Suprapubic skin (tissue), 4 donors: Measurements from ENCODE around the gene LZTR1. TPM values are rescaled to one million over a fixed set of nuclear protein-coding genes. Genes with fewer than 3 reads are reported as not detected.

Experiments used
- DNase-seq, 2 donors: peaks; one replicate each; pipeline ENCODE4 v3.0.0-alpha.2; 2019; ENCODE audit warnings: low spot score in 2 of 2
- H3K27ac ChIP-seq: fragments of 200-600 bp; sonication (generic); one replicate; pipeline ENCODE4 v1.5.1; 2019
- H3K27me3 ChIP-seq: fragments of 200-600 bp; sonication (generic); one replicate; pipeline ENCODE4 v1.5.1; 2019
- H3K36me3 ChIP-seq: fragments of 200-600 bp; sonication (generic); one replicate; pipeline ENCODE4 v1.5.1; 2019
- H3K4me1 ChIP-seq: fragments of 200-600 bp; sonication (generic); one replicate; pipeline ENCODE4 v1.5.1; 2019
- H3K4me3 ChIP-seq: fragments of 200-600 bp; sonication (generic); one replicate; pipeline ENCODE4 v1.5.1; 2019; ENCODE audit warnings: mild to moderate bottlenecking
- H3K9me3 ChIP-seq: fragments of 200-600 bp; sonication (generic); one replicate; pipeline ENCODE4 v1.5.1; 2019
- CTCF ChIP-seq, 2 donors: fragments of 200-600 bp in 1 of 2; fragments of 450-650 bp in 1 of 2; sonication (generic) in 1 of 2; IDR thresholded peaks; one replicate each; pipeline ENCODE4 v1.5.1; 2016 to 2019; ENCODE audit warnings: antibody characterized with exemption in 2 of 2, mild to moderate bottlenecking in 1 of 2, moderate library complexity in 1 of 2
- EP300 ChIP-seq: sonication (generic); formaldehyde crosslinking; IDR thresholded peaks from one replicate; pipeline ENCODE4 v1.6.1; 2017; ENCODE audit warnings: antibody characterized with exemption
- POLR2A ChIP-seq, 2 donors: fragments of 450-650 bp; IDR thresholded peaks; one replicate each; pipeline ENCODE4 v1.6.1; 2017; ENCODE audit warnings: antibody characterized with exemption in 2 of 2, mild to moderate bottlenecking in 2 of 2, moderate library complexity in 2 of 2
- POLR2AphosphoS5 ChIP-seq, 3 donors: sonication (generic); formaldehyde crosslinking; IDR thresholded peaks; one replicate each; pipeline ENCODE4 v1.6.1; 2017; ENCODE audit warnings: antibody characterized with exemption in 3 of 3
- WGBS: methylation state at CpG from one replicate; pipeline ENCODE4 v1.1.5; 2018; 5-methylcytosine and 5-hydroxymethylcytosine counted together
- total RNA-seq, 4 donors: library from RNA; depleted of rRNA; stranded (reverse); fragments of >200 nt; gene quantifications; one replicate each; pipeline ENCODE4 v1.1.0, GENCODE V29; 2016

LZTR1 gene
- total RNA-seq, 4 donors from 2014 or later: 29.3 to 75.6 (median 46.9) TPM

GRCh38 chr22:20994902-20995241 lies 12.8 kb downstream of the LZTR1 start:
- Histone ChIP-seq H3K27me3 (no peaks in the 10 kb centered on the region), H3K4me3 (no peak overlapping the region), H3K36me3 (peaks cover 95% of the 10 kb centered on the region), H3K4me1 (peaks cover 6% of the 10 kb centered on the region), H3K27ac (no peak overlapping the region), H3K9me3 (no peaks in the 10 kb centered on the region)
- WGBS: 90% methylated on average over 6 of the region's 10 CpGs
- TF ChIP-seq POLR2A (IDR thresholded peaks at IDR 0.05) (no peak), EP300 (no peak), CTCF (IDR thresholded peaks at IDR 0.05) (no peak), POLR2AphosphoS5 (IDR thresholded peaks at IDR 0.05) (no peak)
- DNase-seq: no peak

GRCh38 chr22:20995329-20996030 lies 13.4 kb downstream of the LZTR1 start:
- no peak overlapping the region for H3K27ac ChIP-seq
- peaks cover 92% of the 10 kb centered on the region for H3K36me3 ChIP-seq
- H3K4me3 ChIP-seq: no peak overlapping the region
- no peaks in the 10 kb centered on the region for H3K9me3 ChIP-seq
- DNase-seq: no peak
- WGBS: 96% methylated on average over 12 of the region's 23 CpGs
- H3K27me3 ChIP-seq: no peaks in the 10 kb centered on the region
- peaks cover 12% of the 10 kb centered on the region for H3K4me1 ChIP-seq
- no peak for TF ChIP-seq POLR2A (IDR thresholded peaks at IDR 0.05)
- TF ChIP-seq EP300: no peak
- TF ChIP-seq POLR2AphosphoS5 (IDR thresholded peaks at IDR 0.05): no peak
- TF ChIP-seq CTCF (IDR thresholded peaks at IDR 0.05): no peak

DNA sequence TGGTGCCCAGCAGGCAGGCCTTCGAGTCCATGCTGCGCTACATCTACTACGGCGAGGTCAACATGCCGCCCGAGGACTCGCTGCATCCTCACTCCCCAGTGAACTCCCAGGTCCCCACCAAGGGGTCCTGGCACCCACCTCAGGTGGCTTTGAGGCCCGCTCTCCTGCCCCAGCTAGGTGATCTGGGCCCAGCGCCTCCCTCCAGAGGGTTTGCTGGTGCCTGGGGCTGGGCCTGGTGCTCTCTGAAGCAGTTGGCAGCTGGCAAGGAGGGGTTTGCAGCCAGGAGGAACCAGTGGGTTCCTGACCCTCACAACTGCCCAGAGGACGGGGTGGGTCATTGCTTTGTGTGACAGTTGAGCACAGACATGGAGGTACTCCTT lies 13.9 kb downstream of the LZTR1 start:
- H3K4me3 ChIP-seq: no peak overlapping the region

DNA sequence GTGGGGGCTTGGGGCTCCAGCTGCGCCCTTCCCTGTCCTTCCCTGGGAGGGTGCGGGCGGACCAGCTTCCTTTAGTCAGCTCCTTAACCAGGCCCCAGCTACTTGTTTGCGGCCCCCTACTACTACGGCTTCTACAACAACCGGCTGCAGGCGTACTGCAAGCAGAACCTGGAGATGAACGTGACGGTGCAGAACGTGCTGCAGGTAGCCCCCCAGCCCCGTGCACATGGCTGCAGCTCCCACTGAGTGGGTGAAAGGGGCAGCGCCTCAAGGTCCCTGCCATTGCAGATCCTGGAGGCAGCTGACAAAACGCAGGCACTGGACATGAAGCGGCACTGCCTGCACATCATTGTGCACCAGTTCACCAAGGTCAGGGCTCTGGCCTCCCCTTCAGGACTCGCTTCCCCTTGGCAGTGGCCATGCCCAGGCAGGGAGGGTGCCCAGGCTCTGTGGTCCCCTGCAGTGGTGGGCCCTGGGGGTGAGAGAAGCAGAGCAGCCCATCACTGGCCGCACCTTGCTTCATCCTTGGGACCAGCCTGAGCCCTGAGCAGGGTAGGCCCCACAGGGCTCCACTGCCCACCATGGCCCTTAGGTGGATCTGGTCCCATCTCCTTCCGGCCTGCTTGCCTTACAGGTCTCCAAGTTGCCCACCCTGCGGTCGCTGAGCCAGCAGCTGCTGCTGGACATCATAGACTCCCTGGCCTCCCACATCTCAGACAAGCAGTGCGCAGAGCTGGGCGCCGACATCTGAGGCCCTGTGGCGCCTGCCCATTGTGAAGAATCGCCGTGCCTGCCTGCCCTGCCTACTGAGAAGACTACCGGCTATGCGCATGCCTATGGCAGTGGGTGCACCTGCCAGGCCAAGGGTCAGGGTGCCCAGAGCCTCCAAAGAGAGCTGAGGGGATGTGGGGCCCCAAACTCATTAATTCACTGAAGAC lies 14.8 kb downstream of the LZTR1 start:
- H3K9me3 ChIP-seq: no peaks in the 10 kb centered on the region
- peaks cover 80% of the 10 kb centered on the region for H3K36me3 ChIP-seq
- peaks cover 23% of the 10 kb centered on the region for H3K4me1 ChIP-seq
- no peak overlapping the region for H3K4me3 ChIP-seq
- no peaks in the 10 kb centered on the region for H3K27me3 ChIP-seq
- H3K27ac ChIP-seq: no peak overlapping the region
- no peak for TF ChIP-seq POLR2A (IDR thresholded peaks at IDR 0.05)
- TF ChIP-seq POLR2AphosphoS5 (IDR thresholded peaks at IDR 0.05): no peak
- TF ChIP-seq EP300: no peak
- no peak for TF ChIP-seq CTCF (IDR thresholded peaks at IDR 0.05)
- no peak for DNase-seq
- 92% methylated on average over 10 of the region's 27 CpGs for WGBS

More for the DNA sequence above, 13.9 kb downstream of the LZTR1 start:
- no peak overlapping the region for H3K27ac ChIP-seq
- no peaks in the 10 kb centered on the region for H3K27me3 ChIP-seq
- WGBS: 93% methylated on average over 3 of the region's 10 CpGs
- no peak for TF ChIP-seq CTCF (IDR thresholded peaks at IDR 0.05)
- no peak for TF ChIP-seq POLR2AphosphoS5 (IDR thresholded peaks at IDR 0.05)
- no peak for TF ChIP-seq POLR2A (IDR thresholded peaks at IDR 0.05)
- TF ChIP-seq EP300: no peak
- peaks cover 17% of the 10 kb centered on the region for H3K4me1 ChIP-seq
- no peak for DNase-seq
- H3K9me3 ChIP-seq: no peaks in the 10 kb centered on the region
- peaks cover 88% of the 10 kb centered on the region for H3K36me3 ChIP-seq
